ENCODE results near the gene KRR1. TPM values are rescaled to one million over a fixed set of nuclear protein-coding genes. Genes with fewer than 3 reads are reported as not detected.
"Not testable (repeated sequence)": the region's sequence is repeated elsewhere in the genome, so short reads cannot be mapped to it uniquely, and the experiment has no call there.

KRR1 gene
- total and polyA plus RNA-seq, 9 donors: 36.0 to 66.9 (median 50.0) TPM

GRCh38 chr12:75442454-75442853 is 69.0 kb downstream of the KRR1 start:
- not testable (repeated sequence) for H3K27ac ChIP-seq (ENCODE audit: low read length); H3K4me1 ChIP-seq (ENCODE audit: control insufficient read depth, insufficient read depth, low read length); H3K4me3 ChIP-seq (ENCODE audit: low read length); H3K27me3 ChIP-seq (ENCODE audit: control insufficient read depth, insufficient read depth, low read length); H3K9me3 ChIP-seq (replicated peaks; ENCODE audit: control insufficient read depth, low read depth, low read length); DNase-seq; H3K36me3 ChIP-seq (ENCODE audit: control insufficient read depth, insufficient read depth, low read length)
- WGBS (ENCODE audit: insufficient coverage): no CpG with 5 or more reads among the region's 3 CpGs

- 73% methylated on average over 4 of the region's 4 CpGs for WGBS (ENCODE audit: insufficient coverage)
- DNase-seq; H3K36me3 ChIP-seq (ENCODE audit: control insufficient read depth, insufficient read depth, low read length): not testable (repeated sequence)
Observed at GRCh38 chr12:75441687-75442449, 69.5 kb downstream of the KRR1 start.

More at GRCh38 chr12:75441687-75442449, 69.5 kb downstream of the KRR1 start:
- not testable (repeated sequence) for H3K9me3 ChIP-seq (replicated peaks; ENCODE audit: control insufficient read depth, low read depth, low read length); H3K4me3 ChIP-seq (ENCODE audit: low read length); H3K27ac ChIP-seq (ENCODE audit: low read length); H3K4me1 ChIP-seq (ENCODE audit: control insufficient read depth, insufficient read depth, low read length); H3K27me3 ChIP-seq (ENCODE audit: control insufficient read depth, insufficient read depth, low read length)

Other genes starting within 250 kb of the KRR1 start
- 4.0 TPM for gene CAPS2, start 181.3 kb downstream of the KRR1 start, total RNA-seq
- gene CAPS2, start 181.3 kb downstream of the KRR1 start, polyA plus RNA-seq (ENCODE audit: insufficient read depth in 1 of 8, insufficient read length in 8 of 8, low replicate concordance in 1 of 8): 1 to 10 TPM; 1.3 to 2.9 (median 1.9) TPM
- not detected for gene GLIPR1L1, start 176.9 kb downstream of the KRR1 start, total RNA-seq
- gene GLIPR1L1, start 176.9 kb downstream of the KRR1 start, polyA plus RNA-seq (ENCODE audit: insufficient read depth in 1 of 8, insufficient read length in 8 of 8, low replicate concordance in 1 of 8): under 1 TPM in 4 of 8 donors, not detected in 4; 0.18 to 0.33 (median 0.29) TPM
- gene GLIPR1L2, start 120.5 kb downstream of the KRR1 start, total RNA-seq: 1.5 TPM
- 1 to 10 TPM in 6 of 8 donors, under 1 TPM in 2; 0.54 to 1.9 (median 1.6) TPM for gene GLIPR1L2, start 120.5 kb downstream of the KRR1 start, polyA plus RNA-seq (ENCODE audit: insufficient read depth in 1 of 8, insufficient read length in 8 of 8, low replicate concordance in 1 of 8)
- 11.3 TPM for gene GLIPR1, start 30.9 kb downstream of the KRR1 start, total RNA-seq
- gene GLIPR1, start 30.9 kb downstream of the KRR1 start, polyA plus RNA-seq (ENCODE audit: insufficient read depth in 1 of 8, insufficient read length in 8 of 8, low replicate concordance in 1 of 8): 10 to 100 TPM in 4 of 8 donors, 1 to 10 TPM in 4; 8.0 to 21.2 (median 9.9) TPM